HFFc6 (cell line): Measurements from ENCODE around the gene CDH2. TPM values are rescaled to one million over a fixed set of nuclear protein-coding genes. Genes with fewer than 3 reads are reported as not detected.

ENCODE experiments used
- DNase-seq: peaks from one replicate; pipeline ENCODE4 v3.0.0-alpha.2; 2018
- H3K27ac Mint-ChIP-seq: 2 replicates; pipeline ENCODE4 v1.8.0; 2020; ENCODE audit warnings: mild to moderate bottlenecking, mixed read lengths
- H3K27me3 Mint-ChIP-seq: 2 replicates; pipeline ENCODE4 v1.8.0; 2021; ENCODE audit warnings: mild to moderate bottlenecking, moderate library complexity, mixed read lengths; ENCODE audit not compliant: insufficient read depth
- H3K36me3 Mint-ChIP-seq: 2 replicates; pipeline ENCODE4 v1.8.0; 2021; ENCODE audit warnings: low read depth, mixed read lengths
- H3K4me1 Mint-ChIP-seq: 2 replicates; pipeline ENCODE4 v1.8.0; 2020; ENCODE audit warnings: low read depth, mixed read lengths
- H3K4me3 Mint-ChIP-seq: 2 replicates; pipeline ENCODE4 v1.8.0; 2020; ENCODE audit warnings: mild to moderate bottlenecking, moderate library complexity, mixed read lengths
- H3K9me3 Mint-ChIP-seq: 2 replicates; pipeline ENCODE4 v1.8.0; 2020; ENCODE audit warnings: mild to moderate bottlenecking, mixed read lengths
- CTCF ChIP-seq: fragments of 200-600 bp; sonication (generic); IDR thresholded peaks from 2 replicates; pipeline ENCODE4 v1.5.0; 2021; ENCODE audit warnings: antibody characterized with exemption, mild to moderate bottlenecking
- total RNA-seq, 6 experiments: library from RNA; stranded (reverse); fragmentation: NEBNext Ultra II Directional; extraction: Animal tissue kit (Norgen Biotek cat#: 25700); gene quantifications; 2 replicates in 1 of 6; 3 replicates in 5 of 6; pipeline ENCODE4 v1.2.3, GENCODE V29; 2021

CDH2 gene
- total RNA-seq, 6 experiments from 2014 or later: 194 to 317 (median 206) TPM

- Mint-ChIP-seq H3K4me3 (no peak overlapping the region), H3K36me3 (peaks cover 50% of the 10 kb centered on the region), H3K4me1 (peaks cover 11% of the 10 kb centered on the region), H3K27ac (no peak overlapping the region; the same call in 1 of the 2 replicates), H3K9me3 (no peaks in the 10 kb centered on the region), H3K27me3 (peaks cover 9% of the 10 kb centered on the region; the same call in 1 of the 2 replicates)
- TF ChIP-seq CTCF: no peak
- DNase-seq: no peak
Observed at GRCh38 chr18:27983780-27984179, 193.2 kb downstream of the CDH2 start.

- no peak for TF ChIP-seq CTCF
- Mint-ChIP-seq H3K27me3 (peaks cover 1% of the 10 kb centered on the region), H3K9me3 (no peaks in the 10 kb centered on the region), H3K4me3 (no peak overlapping the region), H3K36me3 (peaks cover 60% of the 10 kb centered on the region), H3K4me1 (peaks cover 20% of the 10 kb centered on the region), H3K27ac (no peak overlapping the region)
- DNase-seq: no peak
Observed at GRCh38 chr18:27976806-27977408, 200.0 kb downstream of the CDH2 start.

GRCh38 chr18:27970321-27970720 is 206.6 kb downstream of the CDH2 start:
- TF ChIP-seq CTCF: no peak
- DNase-seq: no peak
- H3K36me3 Mint-ChIP-seq: peaks cover 57% of the 10 kb centered on the region
- no peak overlapping the region for H3K27ac Mint-ChIP-seq
- H3K9me3 Mint-ChIP-seq: no peaks in the 10 kb centered on the region
- no peak overlapping the region for H3K4me3 Mint-ChIP-seq
- H3K27me3 Mint-ChIP-seq: no peaks in the 10 kb centered on the region; the same call in 1 of the 2 replicates
- H3K4me1 Mint-ChIP-seq: peaks cover 40% of the 10 kb centered on the region

- Mint-ChIP-seq H3K4me3 (no peak overlapping the region), H3K27ac (peak overlapping the region; percentile 58; the same call in 1 of the 2 replicates), H3K27me3 (no peaks in the 10 kb centered on the region; the same call in none of the 2 replicates), H3K4me1 (peaks cover 51% of the 10 kb centered on the region), H3K9me3 (no peaks in the 10 kb centered on the region), H3K36me3 (peaks cover 68% of the 10 kb centered on the region)
- TF ChIP-seq CTCF: no peak
- no peak for DNase-seq
Observed at GRCh38 chr18:27969206-27969605, 207.7 kb downstream of the CDH2 start.

- Mint-ChIP-seq H3K9me3 (no peaks in the 10 kb centered on the region), H3K36me3 (peaks cover 72% of the 10 kb centered on the region), H3K4me3 (peak overlapping the region; percentile 18; the same call in 1 of the 2 replicates), H3K4me1 (peaks cover 58% of the 10 kb centered on the region), H3K27ac (peak overlapping the region; percentile 58), H3K27me3 (no peaks in the 10 kb centered on the region; the same call in none of the 2 replicates)
- no peak for DNase-seq
- TF ChIP-seq CTCF: no peak
Observed at GRCh38 chr18:27967913-27968824, 208.8 kb downstream of the CDH2 start.
